GM21447 (cell line): ENCODE measurements around the gene EIF3C.
"Not testable (repeated sequence)": the region's sequence is repeated elsewhere in the genome, so short reads cannot be mapped to it uniquely, and the experiment has no call there.

Experiments
- ATAC-seq: cut with Tn5 transposase; IDR thresholded peaks from one replicate; pipeline ENCODE4 v1.9.1; 2021; ENCODE audit not compliant: unreplicated experiment

The EIF3C gene

DNA sequence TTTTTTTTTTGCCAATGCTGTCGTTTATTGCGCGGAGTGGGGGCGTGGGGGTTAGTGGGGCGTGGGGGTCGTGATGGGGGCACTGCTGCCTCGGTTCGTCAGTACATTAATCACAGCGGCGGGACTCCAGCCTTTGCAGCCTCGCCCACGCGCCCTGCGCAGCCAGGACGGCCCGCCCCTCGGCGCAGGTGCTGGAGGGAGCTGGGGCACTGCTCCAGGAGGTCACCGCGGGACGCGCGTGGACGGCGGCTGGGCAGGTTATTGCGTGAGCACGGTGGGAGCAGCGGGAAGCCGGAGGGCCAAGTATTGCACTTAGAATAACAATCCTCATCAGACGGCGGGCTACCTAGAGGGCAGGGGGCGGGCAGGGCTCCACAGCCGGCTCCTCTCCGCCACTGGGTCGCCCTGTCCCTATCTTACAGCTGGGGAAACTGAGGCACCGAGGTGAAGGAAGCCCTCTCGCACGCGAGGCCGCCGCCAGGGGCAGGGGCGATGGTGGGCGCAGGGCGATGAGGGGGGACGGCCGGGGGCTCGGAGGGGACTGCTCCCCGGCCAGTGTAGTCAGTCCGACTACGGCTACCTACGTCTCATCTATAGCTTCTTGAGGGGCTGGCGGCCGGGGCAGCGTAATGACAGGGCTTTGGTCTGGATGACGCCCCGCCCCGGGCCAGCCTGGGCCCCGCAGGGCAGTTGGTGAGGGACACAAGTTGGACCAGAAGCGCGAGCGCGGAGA lies 35.5 kb downstream of the EIF3C start:
- ATAC-seq, result not testable (repeated sequence)

DNA sequence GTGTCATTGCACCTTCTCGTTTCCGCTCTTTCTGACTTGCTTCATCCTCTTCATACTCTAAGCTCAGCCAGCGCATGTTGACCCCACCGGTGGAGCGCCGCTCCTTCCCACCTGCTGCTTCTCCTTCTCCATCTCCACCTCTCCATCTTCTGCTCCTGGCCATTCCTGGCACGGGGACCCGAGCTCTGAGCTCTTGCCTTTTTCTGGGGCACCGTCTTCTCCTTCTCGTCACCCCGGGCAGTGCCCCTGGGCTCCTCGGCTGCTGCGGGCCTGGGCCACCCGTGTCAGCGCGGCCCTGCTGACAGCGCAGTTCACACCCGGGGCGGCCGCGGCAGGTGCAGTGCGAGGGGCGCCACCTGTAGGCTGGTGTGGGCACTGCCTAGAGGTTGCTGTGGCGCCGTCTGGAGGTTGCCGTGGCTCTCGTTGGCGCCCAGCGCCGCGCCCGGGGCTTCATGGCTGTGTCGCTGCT lies 38.8 kb downstream of the EIF3C start:
- peak; percentile 92 for ATAC-seq

DNA sequence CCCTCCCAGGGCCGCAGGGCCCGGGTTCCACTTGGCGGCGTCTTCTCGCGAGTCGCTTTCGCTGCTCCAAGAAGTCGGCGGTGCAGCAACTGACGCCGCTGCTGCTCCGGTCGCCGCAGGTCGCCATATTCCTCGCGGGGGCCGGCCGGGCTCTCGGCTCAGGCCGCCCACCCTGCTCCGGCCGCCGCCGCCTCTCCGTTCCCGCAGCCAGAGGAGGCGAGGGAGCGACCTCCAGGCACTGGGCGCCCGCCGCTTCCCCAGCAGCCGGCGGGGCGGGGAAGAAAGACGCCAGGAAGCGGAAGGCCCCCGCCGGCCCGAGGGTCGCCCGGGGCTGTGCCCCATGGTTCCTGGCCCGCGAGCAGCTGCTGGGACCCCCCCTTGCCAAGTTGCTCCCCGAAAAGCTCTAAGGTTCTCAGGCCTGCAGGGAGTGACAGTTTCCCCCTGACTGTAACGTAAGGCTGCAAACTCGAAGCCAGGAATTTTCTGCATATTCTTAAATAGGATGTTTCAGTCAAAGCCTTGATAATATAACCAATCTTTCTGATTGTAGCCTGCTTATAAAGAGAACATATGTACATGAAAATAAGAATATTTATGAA lies 39.3 kb downstream of the EIF3C start:
- peak; percentile 44 for ATAC-seq

DNA sequence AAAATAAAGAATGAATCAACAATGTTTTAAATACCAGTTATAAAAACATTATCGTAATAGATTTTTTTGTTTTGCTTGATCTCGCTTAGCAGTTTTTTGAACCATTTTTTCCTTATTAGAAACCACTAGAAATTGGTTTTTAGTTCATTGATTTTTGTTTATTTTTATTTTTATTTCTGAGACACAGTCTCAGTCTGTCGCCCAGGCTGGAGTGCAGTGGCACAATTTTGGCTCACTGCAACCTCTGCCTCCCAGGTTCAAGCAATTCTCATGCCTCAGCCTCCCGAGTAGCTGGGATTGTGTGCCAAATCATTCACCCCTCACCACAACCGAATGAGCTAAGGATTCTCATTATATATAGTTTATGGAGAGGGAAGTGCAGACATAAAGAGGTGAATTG lies 40.2 kb downstream of the EIF3C start, which contains the start of gene NPIPB9:
TSS of gene NPIPB9 (plus strand) at position 301 of the 400 bp plus-strand sequence.
- not testable (repeated sequence) for ATAC-seq

DNA sequence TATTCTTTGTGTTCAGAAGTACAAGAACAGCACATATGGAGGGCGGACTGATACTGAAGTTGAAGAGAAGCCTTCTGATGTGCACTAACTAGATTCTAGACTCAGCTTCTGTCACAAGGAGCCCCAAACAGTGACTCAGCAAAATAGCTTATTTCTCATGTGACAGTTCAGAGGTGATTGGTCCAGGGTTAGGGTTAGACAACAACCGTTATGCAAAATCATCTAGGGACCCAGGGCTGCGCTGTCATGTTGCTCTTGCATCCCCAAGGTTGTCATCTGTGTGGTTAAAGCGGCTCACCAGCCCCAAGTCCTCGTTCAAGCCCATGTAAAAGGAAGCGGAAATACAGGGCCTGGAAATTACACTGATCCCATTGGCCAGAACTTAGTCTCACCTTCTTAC lies 70.4 kb downstream of the EIF3C start:
- ATAC-seq, result not testable (repeated sequence)

DNA sequence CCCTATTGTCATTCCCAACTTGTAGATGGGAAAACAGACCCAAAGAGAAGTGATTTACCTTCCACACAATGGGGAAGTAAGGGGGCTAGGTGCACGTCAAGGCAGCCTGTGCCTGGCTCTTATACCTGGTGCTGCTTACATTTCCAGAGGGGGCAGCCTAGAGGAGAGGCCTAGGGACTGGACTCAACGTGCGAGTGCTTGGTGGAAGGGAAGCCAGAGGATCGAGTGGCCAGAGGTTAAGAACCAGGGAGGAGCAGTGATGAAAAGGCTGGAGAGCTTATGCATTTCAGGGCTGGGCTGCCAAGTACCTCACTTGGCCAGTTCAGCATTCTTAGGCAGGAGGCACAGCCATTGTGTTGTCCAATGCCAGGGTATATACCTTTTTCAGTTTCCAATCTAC lies 71.1 kb downstream of the EIF3C start:
- not testable (repeated sequence) for ATAC-seq
